ENCODE results near the gene SLC10A1. TPM values are rescaled to one million over a fixed set of nuclear protein-coding genes. Genes with fewer than 3 reads are reported as not detected.

SLC10A1 gene
- total and polyA plus RNA-seq, 2 donors (not counting 1 experiment from before 2014, with no cell fraction given), result not detected

- no peak overlapping the region for H3K4me3 ChIP-seq (ENCODE audit: control extremely low read depth in 1 of 5, extremely low read depth in 1 of 5, insufficient read depth in 1 of 5, low read depth in 2 of 5, low read length in 4 of 5)
- no peaks in the 10 kb centered on the region for H3K27me3 ChIP-seq (replicated peaks in 1 of 4; ENCODE audit: control extremely low read depth in 1 of 4, control insufficient read depth in 3 of 4, insufficient read depth in 4 of 4, low read length in 3 of 4)
- no peak overlapping the region for H3K4me3 Mint-ChIP-seq
- H3K27ac ChIP-seq (ENCODE audit: low read length in 2 of 2), result no peak overlapping the region
- no peaks in the 10 kb centered on the region for H4K20me1 ChIP-seq (ENCODE audit: control insufficient read depth, insufficient read depth, low read length, poor library complexity, severe bottlenecking)
- no peak for DNase-seq
- CTCF ChIA-PET, result interaction anchor here (1.2 to 1.3 kb wide), 4 partner anchors 10 to 168 kb away, joined by 3 to 9 read pairs (median 4); partner anchors contain the start of gene SRSF5
- no peaks in the 10 kb centered on the region for H3K9me3 ChIP-seq (ENCODE audit: control extremely low read depth in 1 of 3, control insufficient read depth in 2 of 3, insufficient read depth in 1 of 3, low read length in 2 of 3)
- no CpG with 5 or more reads among the region's 1 CpG for WGBS (ENCODE audit: insufficient coverage)
- no peak overlapping the region for H3K27ac Mint-ChIP-seq
- TF ChIP-seq EZH2 (IDR thresholded peaks at IDR 0.05; ENCODE audit: borderline replicate concordance, insufficient read depth, low read depth, low read length, poor library complexity, severe bottlenecking), result no peak
- TF ChIP-seq CTCF (IDR thresholded peaks at IDR 0.05), result no peak
- H3K9ac ChIP-seq (ENCODE audit: low read length), result no peak overlapping the region
- peaks cover 7% of the 10 kb centered on the region for H3K4me1 Mint-ChIP-seq
- intact Hi-C loops (cut with micrococcal nuclease), result no loop called here
- ATAC-seq (ENCODE audit: low read depth), result no peak
- no peak overlapping the region for H2AFZ ChIP-seq (ENCODE audit: insufficient read depth, low read depth, low read length, poor library complexity, severe bottlenecking)
- POLR2A ChIA-PET, result interaction anchor here (0.7 kb wide), 1 partner anchor 24 kb away, joined by 3 read pairs; no protein-coding TSS in a partner anchor
- no peak overlapping the region for H3K4me2 ChIP-seq (replicated peaks; ENCODE audit: low read depth, low read length, poor library complexity, severe bottlenecking)
- H3K9me3 Mint-ChIP-seq (ENCODE audit: insufficient read depth), result no peaks in the 10 kb centered on the region
- H3K27me3 Mint-ChIP-seq, result no peaks in the 10 kb centered on the region
- H3K79me2 ChIP-seq (ENCODE audit: control insufficient read depth, insufficient read depth, low read length), result no peaks in the 10 kb centered on the region
- no peaks in the 10 kb centered on the region for H3K4me1 ChIP-seq (ENCODE audit: control insufficient read depth in 2 of 2, insufficient read depth in 2 of 2, low read length in 2 of 2)
- H3K36me3 ChIP-seq (replicated peaks in 1 of 2; ENCODE audit: control extremely low read depth in 1 of 2, control insufficient read depth in 1 of 2, extremely low read depth in 1 of 2, insufficient read depth in 2 of 2, low read length in 1 of 2), result no peaks in the 10 kb centered on the region
Observed at GRCh38 chr14:69753860-69754259, 43.2 kb downstream of the SLC10A1 start.

- Mint-ChIP-seq H3K9me3 (ENCODE audit: insufficient read depth) (no peaks in the 10 kb centered on the region), H3K27ac (no peak overlapping the region), H3K27me3 (no peaks in the 10 kb centered on the region), H3K4me1 (peaks cover 7% of the 10 kb centered on the region), H3K4me3 (no peak overlapping the region)
- DNase-seq (no peak), ATAC-seq (ENCODE audit: low read depth) (no peak)
- POLR2A ChIA-PET, result interaction anchor here (0.7 kb wide), 1 partner anchor 402 kb away, joined by 3 read pairs; no protein-coding TSS in a partner anchor
- intact Hi-C loops (cut with micrococcal nuclease), result no loop called here
- Histone ChIP-seq H3K9ac (ENCODE audit: low read length) (no peak overlapping the region), H3K4me3 (ENCODE audit: control extremely low read depth in 1 of 5, extremely low read depth in 1 of 5, insufficient read depth in 1 of 5, low read depth in 2 of 5, low read length in 4 of 5) (no peak overlapping the region), H2AFZ (ENCODE audit: insufficient read depth, low read depth, low read length, poor library complexity, severe bottlenecking) (no peak overlapping the region), H3K36me3 (replicated peaks in 1 of 2; ENCODE audit: control extremely low read depth in 1 of 2, control insufficient read depth in 1 of 2, extremely low read depth in 1 of 2, insufficient read depth in 2 of 2, low read length in 1 of 2) (no peaks in the 10 kb centered on the region), H3K79me2 (ENCODE audit: control insufficient read depth, insufficient read depth, low read length) (no peaks in the 10 kb centered on the region), H3K4me2 (replicated peaks; ENCODE audit: low read depth, low read length, poor library complexity, severe bottlenecking) (no peak overlapping the region), H3K9me3 (ENCODE audit: control extremely low read depth in 1 of 3, control insufficient read depth in 2 of 3, insufficient read depth in 1 of 3, low read length in 2 of 3) (no peaks in the 10 kb centered on the region), H3K27ac (ENCODE audit: low read length in 2 of 2) (no peak overlapping the region), H4K20me1 (ENCODE audit: control insufficient read depth, insufficient read depth, low read length, poor library complexity, severe bottlenecking) (no peaks in the 10 kb centered on the region), H3K4me1 (ENCODE audit: control insufficient read depth in 2 of 2, insufficient read depth in 2 of 2, low read length in 2 of 2) (no peaks in the 10 kb centered on the region), H3K27me3 (replicated peaks in 1 of 4; ENCODE audit: control extremely low read depth in 1 of 4, control insufficient read depth in 3 of 4, insufficient read depth in 4 of 4, low read length in 3 of 4) (no peaks in the 10 kb centered on the region)
- CTCF ChIA-PET, result interaction anchor here (0.8 to 1.3 kb wide), 2 partner anchors 9 to 152 kb away, joined by 3 read pairs; no protein-coding TSS in a partner anchor
- no peak for TF ChIP-seq EZH2 (IDR thresholded peaks at IDR 0.05; ENCODE audit: borderline replicate concordance, insufficient read depth, low read depth, low read length, poor library complexity, severe bottlenecking)
- TF ChIP-seq CTCF (IDR thresholded peaks at IDR 0.05), result no peak
- no CpG with 5 or more reads among the region's 1 CpG for WGBS (ENCODE audit: insufficient coverage)
Observed at GRCh38 chr14:69752773-69753172, 44.3 kb downstream of the SLC10A1 start.
